GM12892 (cell line): Measurements from ENCODE around the gene RAB35.

Source experiments
- DNase-seq: peaks from one replicate; pipeline ENCODE4 v3.0.0; 2011; ENCODE audit not compliant: insufficient read length
- FAIRE-seq: peaks from 2 replicates; lab custom pipeline; 2011; peaks lifted over from hg19 to GRCh38; lab: Jason Lieb, UNC
- POLR2A ChIP-seq: IDR thresholded peaks from 2 replicates; pipeline ENCODE4 v1.6.1; 2011; ENCODE audit warnings: low read depth, low read length, control low read depth
- POLR2AphosphoS5 ChIP-seq: IDR thresholded peaks from 2 replicates; pipeline ENCODE4 v1.6.1; 2011; ENCODE audit warnings: low read depth, low read length, control low read depth
- TAF1 ChIP-seq: IDR thresholded peaks from 2 replicates; pipeline ENCODE4 v1.6.1; 2011; ENCODE audit warnings: low read depth, mild to moderate bottlenecking, control low read depth, low read length, borderline replicate concordance

Gene RAB35

DNA sequence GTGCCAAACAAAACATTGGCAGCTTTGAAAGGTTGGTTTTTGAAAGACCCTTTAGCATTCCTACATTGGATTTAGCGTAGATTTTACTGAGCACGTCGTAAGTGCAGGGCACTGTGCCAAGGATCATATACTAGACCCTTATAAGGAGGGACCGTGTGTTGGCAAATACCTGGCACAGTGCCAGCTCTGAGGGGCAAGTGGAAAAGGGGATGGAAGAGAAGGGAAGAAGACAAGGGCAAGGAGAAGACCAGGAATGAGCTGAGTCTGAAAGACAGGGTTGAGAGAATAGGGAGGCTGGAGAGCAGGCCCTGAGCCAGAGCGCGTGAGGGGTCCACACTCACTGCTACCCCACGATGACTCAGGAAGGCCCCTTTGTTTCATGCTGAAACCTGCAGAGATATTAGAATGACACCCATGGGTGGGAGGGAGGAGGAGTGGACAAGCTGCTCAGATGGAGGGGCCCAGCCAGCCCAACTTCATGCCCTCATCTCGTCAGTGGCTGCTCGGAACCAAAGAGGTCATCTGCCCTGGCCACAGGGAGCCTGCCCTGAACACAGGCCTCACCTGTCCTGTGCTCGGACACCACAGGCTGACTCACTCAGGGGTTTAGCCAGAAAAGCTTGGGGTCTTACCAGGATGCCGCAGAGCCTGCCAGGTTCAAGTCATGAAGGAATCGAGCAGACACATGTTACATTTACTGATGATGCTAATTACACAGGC lies 25.0 kb downstream of the RAB35 start:
- DNase-seq (no peak), FAIRE-seq (no peak)
- TF ChIP-seq TAF1 (no peak), POLR2AphosphoS5 (no peak), POLR2A (no peak)

GRCh38 chr12:120090626-120091295 lies 25.8 kb downstream of the RAB35 start:
- TF ChIP-seq TAF1, result no peak
- no peak for DNase-seq
- no peak for FAIRE-seq

DNA sequence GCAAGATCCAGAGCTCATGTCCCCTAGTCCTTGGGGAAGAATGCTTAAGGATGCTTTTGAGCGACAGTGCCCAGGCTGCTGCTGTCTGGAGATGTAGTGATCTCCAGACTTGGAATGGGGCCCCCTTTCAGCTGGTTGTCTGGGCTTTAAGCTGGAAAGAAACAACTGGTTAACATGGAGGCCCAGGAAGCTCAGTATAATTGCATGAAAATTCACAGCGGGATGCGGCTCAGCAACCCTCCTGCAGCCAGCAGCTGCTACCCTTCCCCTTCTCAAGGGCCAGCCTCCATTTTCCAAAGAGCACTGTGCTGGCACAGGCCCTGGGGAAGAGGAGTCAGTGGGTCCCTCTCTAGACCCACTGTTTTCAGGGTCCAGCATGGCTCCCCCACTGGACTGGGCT lies 26.3 kb downstream of the RAB35 start:
- TF ChIP-seq TAF1 (no peak), POLR2AphosphoS5 (no peak), POLR2A (no peak)
- DNase-seq (no peak), FAIRE-seq (no peak)

DNA sequence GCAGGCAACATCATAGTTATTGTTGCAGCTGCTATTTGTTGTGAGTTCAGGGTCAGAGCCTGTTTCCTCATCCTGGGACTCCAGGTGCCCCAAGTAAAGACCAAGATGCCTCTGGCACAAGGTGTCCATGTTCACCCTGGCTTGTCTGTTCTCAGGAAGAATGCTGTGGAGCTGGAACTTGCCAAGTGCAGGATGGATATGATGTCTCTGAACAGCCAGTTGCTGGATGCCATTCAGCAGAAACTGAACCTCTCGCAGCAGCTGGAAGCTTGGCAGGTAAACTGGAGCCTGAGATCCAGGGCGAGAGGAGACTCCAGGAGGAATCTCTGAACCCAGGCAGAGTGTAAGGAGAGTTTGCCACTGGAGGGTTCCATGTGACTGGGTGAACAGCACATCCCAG lies 26.8 kb downstream of the RAB35 start:
- no peak for DNase-seq
- TF ChIP-seq POLR2AphosphoS5 (no peak), POLR2A (no peak), TAF1 (no peak)
- FAIRE-seq, result no peak

DNA sequence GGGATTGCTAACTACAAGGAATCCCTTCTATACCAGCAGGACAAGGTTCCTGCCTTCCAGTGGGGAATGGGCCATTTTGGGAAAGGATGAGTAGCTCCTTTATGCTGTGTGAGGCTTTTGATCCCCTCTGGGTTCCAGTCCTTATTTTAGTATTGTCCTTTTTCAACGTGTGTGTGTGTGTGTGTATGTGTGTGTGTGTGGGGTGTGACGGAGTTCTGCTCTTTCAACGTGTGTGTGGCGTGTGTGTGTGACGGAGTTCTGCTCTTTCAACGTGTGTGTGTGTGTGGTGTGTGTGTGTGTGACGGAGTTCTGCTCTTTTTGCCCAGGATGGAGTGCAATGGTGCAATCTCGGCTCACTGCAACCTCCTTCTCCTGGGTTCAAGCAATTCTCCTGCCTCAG lies 27.4 kb downstream of the RAB35 start:
- FAIRE-seq, result no peak
- TF ChIP-seq POLR2AphosphoS5 (no peak), POLR2A (no peak), TAF1 (no peak)
- DNase-seq, result no peak

- peak; percentile 99 for DNase-seq
- TF ChIP-seq POLR2A (peak; percentile 28; the same call in 1 of the 2 replicates), POLR2AphosphoS5 (no peak)
- FAIRE-seq, result peak; percentile 80
These were observed 29.5 kb downstream of the RAB35 start for GRCh38 chr12:120086801-120087621.

GRCh38 chr12:120085920-120086645 lies 30.5 kb downstream of the RAB35 start:
- DNase-seq (no peak), FAIRE-seq (no peak)
- TF ChIP-seq POLR2A (no peak), TAF1 (no peak)

GRCh38 chr12:120081641-120082040 lies 34.9 kb downstream of the RAB35 start:
- TF ChIP-seq TAF1 (no peak), POLR2AphosphoS5 (no peak), POLR2A (no peak)
- FAIRE-seq, result no peak
- no peak for DNase-seq

GRCh38 chr12:120079411-120080400 lies 36.8 kb downstream of the RAB35 start:
- FAIRE-seq, result no peak
- no peak for DNase-seq
- TF ChIP-seq POLR2AphosphoS5 (no peak), POLR2A (no peak)

- TF ChIP-seq TAF1, result no peak
- TF ChIP-seq POLR2A, result no peak
- TF ChIP-seq POLR2AphosphoS5, result no peak
- DNase-seq (no peak), FAIRE-seq (no peak)
These were observed 37.7 kb downstream of the RAB35 start for GRCh38 chr12:120078868-120079267.
